A673 (cell line): Measurements from ENCODE around the gene LRRC3. TPM values are rescaled to one million over a fixed set of nuclear protein-coding genes. Genes with fewer than 3 reads are reported as not detected.

Experiments used
- BruUV-seq: library from RNA; stranded (reverse); fragments of 400-500 nt; replicated peaks from 2 replicates; lab custom pipeline; 2021; lab: Mats Ljungman, UMichigan
- CTCF ChIA-PET: fragments of 300-600 bp; sonication (Branson Sonifier 250); formaldehyde crosslinking; loops from one replicate; lab custom pipeline; 2022; ENCODE audit warnings: antibody characterized with exemption; lab: Charles Lee
- POLR2A ChIA-PET: fragments of 300-600 bp; sonication (Branson Sonifier 250); formaldehyde crosslinking; loops from one replicate; lab custom pipeline; 2022; ENCODE audit warnings: antibody characterized with exemption; ENCODE audit not compliant: low non-redundant PET; lab: Charles Lee
- DNase-seq: peaks from one replicate; pipeline ENCODE4 v3.0.0-alpha.2; 2015; ENCODE audit warnings: low spot score
- H3K27ac ChIP-seq: fragments of 200-600 bp; sonication (generic); 2 replicates; pipeline ENCODE4 v1.5.1; 2016; ENCODE audit warnings: mixed run types, low read depth, mild to moderate bottlenecking, mixed read lengths, antibody characterized with exemption, low read length; ENCODE audit not compliant: poor library complexity, severe bottlenecking
- H3K27me3 ChIP-seq: fragments of 200-600 bp; sonication (generic); replicated peaks from 2 replicates; pipeline ENCODE4 v1.6.1; 2017; ENCODE audit warnings: mixed run types, low read depth, mild to moderate bottlenecking, mixed read lengths, antibody characterized with exemption, low read length; ENCODE audit not compliant: insufficient read depth, poor library complexity
- H3K36me3 ChIP-seq: fragments of 200-600 bp; sonication (generic); 2 replicates; pipeline ENCODE4 v1.6.1; 2016; ENCODE audit warnings: mixed run types, mild to moderate bottlenecking, mixed read lengths, antibody characterized with exemption, low read length; ENCODE audit not compliant: insufficient read depth, poor library complexity, severe bottlenecking
- H3K4me1 ChIP-seq: fragments of 200-600 bp; sonication (generic); 2 replicates; pipeline ENCODE4 v1.6.1; 2017; ENCODE audit warnings: mixed run types, mild to moderate bottlenecking, mixed read lengths, antibody characterized with exemption, low read length; ENCODE audit not compliant: insufficient read depth, poor library complexity, severe bottlenecking
- H3K4me3 ChIP-seq: fragments of 200-600 bp; sonication (generic); 2 replicates; pipeline ENCODE4 v1.5.1; 2016; ENCODE audit warnings: low read depth, mixed run types, mild to moderate bottlenecking, mixed read lengths, low read length; ENCODE audit not compliant: poor library complexity, severe bottlenecking
- H3K9me3 ChIP-seq: fragments of 200-600 bp; sonication (generic); 2 replicates; pipeline ENCODE4 v1.6.1; 2016; ENCODE audit warnings: mixed run types, low read depth, mild to moderate bottlenecking, mixed read lengths, antibody characterized with exemption, low read length; ENCODE audit not compliant: poor library complexity, severe bottlenecking
- EZH2 ChIP-seq: fragments of 200-600 bp; sonication (generic); IDR thresholded peaks from 2 replicates; pipeline ENCODE4 v1.6.1; 2017; ENCODE audit warnings: borderline replicate concordance, low read depth, mild to moderate bottlenecking, mixed read lengths, antibody characterized with exemption, low read length; ENCODE audit not compliant: poor library complexity, severe bottlenecking
- intact Hi-C: fragments of 100-400 bp; cut with micrococcal nuclease; formaldehyde crosslinking; loops from one replicate; pipeline ENCODE4 v1.10.0; 2022; ENCODE audit not compliant: unreplicated experiment
- total RNA-seq: library from RNA; stranded (reverse); gene quantifications from 2 replicates; pipeline ENCODE4 v1.2.3, GENCODE V29; 2021
- TF ChIP-seq, protein P1 (sequence below): fragments of 300-800, 200-600 bp; sonication (generic); conservative IDR thresholded peaks from 2 replicates; pipeline ENCODE4 v1.5.1; 2017; ENCODE audit warnings: low read depth, mild to moderate bottlenecking, antibody characterized with exemption, low read length, moderate library complexity, mixed read lengths

LRRC3 gene
- total RNA-seq, 1 experiment from 2014 or later = 1.5 TPM

DNA sequence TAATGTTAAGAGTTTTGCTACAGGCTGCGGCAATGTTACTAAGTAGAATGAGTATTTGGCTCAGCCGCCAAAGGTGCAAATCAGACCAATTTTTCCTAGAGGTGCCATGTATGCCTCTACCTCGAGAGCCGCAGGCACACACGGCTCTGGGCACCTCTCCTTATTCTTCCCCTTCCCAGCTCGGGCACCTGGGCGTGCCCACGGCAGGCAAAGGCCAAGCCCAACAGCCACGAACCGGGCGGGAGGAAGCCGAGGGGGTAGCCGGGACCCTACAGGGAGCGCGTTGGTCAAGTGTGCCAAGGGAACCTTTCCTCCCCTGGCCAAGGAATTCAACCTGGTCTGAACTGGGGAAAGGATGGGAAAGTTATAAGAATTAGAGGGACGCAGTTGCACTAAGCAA lies 31.0 kb downstream of the LRRC3 start:
- BruUV-seq = no TSS peak
- no peak for TF ChIP-seq EZH2
- TF ChIP-seq, protein P1, sequence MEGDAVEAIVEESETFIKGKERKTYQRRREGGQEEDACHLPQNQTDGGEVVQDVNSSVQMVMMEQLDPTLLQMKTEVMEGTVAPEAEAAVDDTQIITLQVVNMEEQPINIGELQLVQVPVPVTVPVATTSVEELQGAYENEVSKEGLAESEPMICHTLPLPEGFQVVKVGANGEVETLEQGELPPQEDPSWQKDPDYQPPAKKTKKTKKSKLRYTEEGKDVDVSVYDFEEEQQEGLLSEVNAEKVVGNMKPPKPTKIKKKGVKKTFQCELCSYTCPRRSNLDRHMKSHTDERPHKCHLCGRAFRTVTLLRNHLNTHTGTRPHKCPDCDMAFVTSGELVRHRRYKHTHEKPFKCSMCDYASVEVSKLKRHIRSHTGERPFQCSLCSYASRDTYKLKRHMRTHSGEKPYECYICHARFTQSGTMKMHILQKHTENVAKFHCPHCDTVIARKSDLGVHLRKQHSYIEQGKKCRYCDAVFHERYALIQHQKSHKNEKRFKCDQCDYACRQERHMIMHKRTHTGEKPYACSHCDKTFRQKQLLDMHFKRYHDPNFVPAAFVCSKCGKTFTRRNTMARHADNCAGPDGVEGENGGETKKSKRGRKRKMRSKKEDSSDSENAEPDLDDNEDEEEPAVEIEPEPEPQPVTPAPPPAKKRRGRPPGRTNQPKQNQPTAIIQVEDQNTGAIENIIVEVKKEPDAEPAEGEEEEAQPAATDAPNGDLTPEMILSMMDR = no peak
- Histone ChIP-seq H3K27me3 (no peaks in the 10 kb centered on the region), H3K27ac (no peak overlapping the region), H3K4me1 (no peaks in the 10 kb centered on the region), H3K9me3 (no peaks in the 10 kb centered on the region), H3K36me3 (no peaks in the 10 kb centered on the region), H3K4me3 (no peak overlapping the region)
- ChIA-PET CTCF (no interaction called here), POLR2A (no interaction called here)
- DNase-seq = no peak
- intact Hi-C loops = no loop called here

DNA sequence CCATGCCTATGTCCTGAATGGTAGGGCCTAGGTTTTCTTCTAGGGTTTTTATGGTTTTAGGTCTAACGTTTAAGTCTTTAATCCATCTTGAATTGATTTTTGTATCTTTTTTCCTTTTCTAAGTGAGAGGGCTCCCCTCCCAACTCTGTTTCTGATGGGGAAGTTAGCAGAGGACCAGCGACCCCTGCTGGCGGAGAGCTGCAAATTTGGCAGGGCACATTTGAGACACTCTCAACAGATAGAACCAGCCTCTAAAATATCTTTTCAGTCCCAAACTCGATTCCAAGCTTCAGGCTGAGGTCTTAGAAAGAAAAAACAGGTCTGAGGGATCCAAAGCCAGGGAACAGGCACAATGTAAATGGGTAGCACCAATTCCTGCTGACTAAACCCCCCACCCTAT lies 32.5 kb downstream of the LRRC3 start:
- Histone ChIP-seq H3K4me3 (no peak overlapping the region), H3K27me3 (no peaks in the 10 kb centered on the region), H3K4me1 (no peaks in the 10 kb centered on the region), H3K36me3 (no peaks in the 10 kb centered on the region), H3K27ac (no peak overlapping the region), H3K9me3 (peaks cover 3% of the 10 kb centered on the region)
- BruUV-seq = no TSS peak
- intact Hi-C loops = no loop called here
- DNase-seq = peak; percentile 49
- TF ChIP-seq, protein P1 = peak; percentile 65
- no peak for TF ChIP-seq EZH2
- POLR2A ChIA-PET = no interaction called here
- CTCF ChIA-PET = interaction anchor here (0.6 kb wide), 1 partner anchor 767 kb away, joined by 4 read pairs; no protein-coding TSS in a partner anchor

DNA sequence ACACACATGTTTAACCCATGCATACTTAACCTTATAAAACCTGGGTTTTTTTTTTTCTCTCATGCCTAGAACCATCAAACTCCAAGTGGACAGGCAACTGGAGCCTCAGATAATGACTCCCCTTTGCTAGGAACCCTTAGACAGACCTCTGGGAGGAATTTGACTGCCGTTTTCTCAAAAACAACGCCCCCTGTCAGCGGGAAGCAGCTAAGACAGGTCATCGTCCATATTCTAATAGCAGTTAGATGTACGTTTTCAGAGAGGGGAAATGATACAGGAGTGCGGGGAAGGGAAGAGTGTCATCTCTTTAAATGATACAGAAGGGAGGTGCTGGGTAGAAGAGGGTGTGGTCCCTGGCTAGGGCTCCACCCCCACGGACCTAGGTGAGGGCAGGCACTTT lies 34.7 kb downstream of the LRRC3 start:
- ChIA-PET CTCF (no interaction called here), POLR2A (no interaction called here)
- BruUV-seq = no TSS peak
- Histone ChIP-seq H3K36me3 (no peaks in the 10 kb centered on the region), H3K27me3 (no peaks in the 10 kb centered on the region), H3K4me1 (no peaks in the 10 kb centered on the region), H3K27ac (no peak overlapping the region), H3K4me3 (no peak overlapping the region), H3K9me3 (peaks cover 12% of the 10 kb centered on the region)
- peak; percentile 37 for DNase-seq
- no peak for TF ChIP-seq EZH2
- TF ChIP-seq, protein P1 = peak; percentile 61
- intact Hi-C loops = no loop called here
